HEK293 (cell line): ENCODE data around the gene LAMB2.

Source experiments
- EGR2 ChIP-seq: fragments of 450-650 bp; formaldehyde crosslinking; IDR thresholded peaks from 2 replicates; pipeline ENCODE4 v1.5.1; 2016; ENCODE audit warnings: low read depth, missing biosample characterization, missing genetic modification characterization
- GLIS1 ChIP-seq: fragments of 450-650 bp; formaldehyde crosslinking; IDR thresholded peaks from 2 replicates; pipeline ENCODE4 v1.5.1; 2016; ENCODE audit warnings: missing biosample characterization, missing genetic modification characterization
- PATZ1 ChIP-seq: fragments of 450-650 bp; formaldehyde crosslinking; IDR thresholded peaks from 2 replicates; pipeline ENCODE4 v1.5.1; 2016; ENCODE audit warnings: missing biosample characterization, missing genetic modification characterization
- PRDM10 ChIP-seq: fragments of 450-650 bp; formaldehyde crosslinking; IDR thresholded peaks from 2 replicates; pipeline ENCODE4 v1.5.1; 2016; ENCODE audit warnings: missing biosample characterization, missing genetic modification characterization
- SALL2 ChIP-seq: fragments of 450-650 bp; formaldehyde crosslinking; IDR thresholded peaks from 2 replicates; pipeline ENCODE4 v1.5.0; 2017; ENCODE audit warnings: missing biosample characterization, mild to moderate bottlenecking, missing genetic modification characterization, borderline replicate concordance
- SP2 ChIP-seq: fragments of 450-650 bp; formaldehyde crosslinking; IDR thresholded peaks from 2 replicates; pipeline ENCODE4 v1.5.1; 2016; ENCODE audit warnings: missing biosample characterization, missing genetic modification characterization
- ZBTB21 ChIP-seq: fragments of 450-650 bp; formaldehyde crosslinking; IDR thresholded peaks from 2 replicates; pipeline ENCODE4 v1.5.1; 2017; ENCODE audit warnings: missing biosample characterization, missing genetic modification characterization
- ZNF155 ChIP-seq: fragments of 450-650 bp; formaldehyde crosslinking; IDR thresholded peaks from 2 replicates; pipeline ENCODE4 v1.5.1; 2016; ENCODE audit warnings: missing biosample characterization, missing genetic modification characterization
- ZNF184 ChIP-seq: fragments of 450-650 bp; IDR thresholded peaks from 2 replicates; pipeline ENCODE4 v1.5.1; 2018; ENCODE audit warnings: missing biosample characterization, mild to moderate bottlenecking, missing genetic modification characterization
- ZNF221 ChIP-seq: fragments of 450-650 bp; formaldehyde crosslinking; IDR thresholded peaks from 2 replicates; pipeline ENCODE4 v1.5.1; 2017; ENCODE audit warnings: missing biosample characterization, missing genetic modification characterization, borderline replicate concordance
- ZNF223 ChIP-seq: fragments of 450-650 bp; formaldehyde crosslinking; IDR thresholded peaks from 2 replicates; pipeline ENCODE4 v1.5.1; 2016; ENCODE audit warnings: missing biosample characterization, missing genetic modification characterization
- ZNF23 ChIP-seq: fragments of 450-650 bp; formaldehyde crosslinking; IDR thresholded peaks from 2 replicates; pipeline ENCODE4 v1.5.1; 2016; ENCODE audit warnings: missing biosample characterization, missing genetic modification characterization, borderline replicate concordance
- ZNF280D ChIP-seq: fragments of 450-650 bp; formaldehyde crosslinking; IDR thresholded peaks from 2 replicates; pipeline ENCODE4 v1.5.1; 2016; ENCODE audit warnings: missing biosample characterization, missing genetic modification characterization
- ZNF292 ChIP-seq: fragments of 450-650 bp; formaldehyde crosslinking; IDR thresholded peaks from 2 replicates; pipeline ENCODE4 v1.5.1; 2016; ENCODE audit warnings: low read depth, missing biosample characterization, missing genetic modification characterization, borderline replicate concordance
- ZNF560 ChIP-seq: fragments of 450-650 bp; formaldehyde crosslinking; IDR thresholded peaks from 2 replicates; pipeline ENCODE4 v1.5.1; 2017; ENCODE audit warnings: missing biosample characterization, missing genetic modification characterization, borderline replicate concordance
- ZNF654 ChIP-seq: fragments of 450-650 bp; formaldehyde crosslinking; IDR thresholded peaks from 2 replicates; pipeline ENCODE4 v1.5.1; 2016; ENCODE audit warnings: low read depth, missing biosample characterization, missing genetic modification characterization
- ZNF677 ChIP-seq: fragments of 450-650 bp; IDR thresholded peaks from 2 replicates; pipeline ENCODE4 v1.5.0; 2018; ENCODE audit warnings: missing biosample characterization, mild to moderate bottlenecking, missing genetic modification characterization, moderate library complexity
- ZNF777 ChIP-seq: fragments of 450-650 bp; formaldehyde crosslinking; IDR thresholded peaks from 2 replicates; pipeline ENCODE4 v1.5.1; 2017; ENCODE audit warnings: missing biosample characterization, missing genetic modification characterization, borderline replicate concordance
- TF ChIP-seq, protein P1 (sequence below): fragments of 450-650 bp; formaldehyde crosslinking; IDR thresholded peaks from 2 replicates; pipeline ENCODE4 v1.5.1; 2017; ENCODE audit warnings: missing biosample characterization, missing genetic modification characterization
- TF ChIP-seq, protein P2 (sequence below): IDR thresholded peaks from 2 replicates; pipeline ENCODE4 v1.6.1; 2011; ENCODE audit warnings: mild to moderate bottlenecking, low read depth, low read length, borderline replicate concordance
- TF ChIP-seq, protein P3 (sequence below): fragments of 450-650 bp; IDR thresholded peaks from 2 replicates; pipeline ENCODE4 v1.5.1; 2018; ENCODE audit warnings: missing biosample characterization, missing genetic modification characterization
- TF ChIP-seq, protein P4 (sequence below): fragments of 450-650 bp; formaldehyde crosslinking; conservative IDR thresholded peaks from 2 replicates; pipeline ENCODE4 v1.5.1; 2016; ENCODE audit warnings: low read depth, missing biosample characterization, missing genetic modification characterization

Gene LAMB2

GRCh38 chr3:49133226-49133951, 539 bp upstream of the LAMB2 start (continued):
- no peak for TF ChIP-seq ZNF654 (tag by site-specific recombination)
- TF ChIP-seq ZNF280D: no peak
- no peak for TF ChIP-seq ZNF23 (tag by site-specific recombination)
- no peak for TF ChIP-seq ZNF677 (tag by site-specific recombination)
- TF ChIP-seq, protein P1, sequence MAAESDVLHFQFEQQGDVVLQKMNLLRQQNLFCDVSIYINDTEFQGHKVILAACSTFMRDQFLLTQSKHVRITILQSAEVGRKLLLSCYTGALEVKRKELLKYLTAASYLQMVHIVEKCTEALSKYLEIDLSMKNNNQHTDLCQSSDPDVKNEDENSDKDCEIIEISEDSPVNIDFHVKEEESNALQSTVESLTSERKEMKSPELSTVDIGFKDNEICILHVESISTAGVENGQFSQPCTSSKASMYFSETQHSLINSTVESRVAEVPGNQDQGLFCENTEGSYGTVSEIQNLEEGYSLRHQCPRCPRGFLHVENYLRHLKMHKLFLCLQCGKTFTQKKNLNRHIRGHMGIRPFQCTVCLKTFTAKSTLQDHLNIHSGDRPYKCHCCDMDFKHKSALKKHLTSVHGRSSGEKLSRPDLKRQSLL (tag by site-specific recombination): no peak
- no peak for TF ChIP-seq ZNF292 (tag by site-specific recombination)
- peak; percentile 45 for TF ChIP-seq SP2
- TF ChIP-seq EGR2 (tag by site-specific recombination): peak; percentile 77; the same call in 1 of the 2 replicates
- TF ChIP-seq, protein P2, sequence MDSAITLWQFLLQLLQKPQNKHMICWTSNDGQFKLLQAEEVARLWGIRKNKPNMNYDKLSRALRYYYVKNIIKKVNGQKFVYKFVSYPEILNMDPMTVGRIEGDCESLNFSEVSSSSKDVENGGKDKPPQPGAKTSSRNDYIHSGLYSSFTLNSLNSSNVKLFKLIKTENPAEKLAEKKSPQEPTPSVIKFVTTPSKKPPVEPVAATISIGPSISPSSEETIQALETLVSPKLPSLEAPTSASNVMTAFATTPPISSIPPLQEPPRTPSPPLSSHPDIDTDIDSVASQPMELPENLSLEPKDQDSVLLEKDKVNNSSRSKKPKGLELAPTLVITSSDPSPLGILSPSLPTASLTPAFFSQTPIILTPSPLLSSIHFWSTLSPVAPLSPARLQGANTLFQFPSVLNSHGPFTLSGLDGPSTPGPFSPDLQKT: no peak
- 0 out of 2 replicates have a peak, but pooled peaks have one; percentile 14 for TF ChIP-seq ZNF777 (tag by site-specific recombination)
- no peak for TF ChIP-seq ZNF223 (tag by site-specific recombination)
- TF ChIP-seq ZNF221 (tag by site-specific recombination): no peak
- TF ChIP-seq ZNF184 (tag by site-specific recombination): no peak
- TF ChIP-seq GLIS1 (tag by site-specific recombination): peak; percentile 78
- no peak for TF ChIP-seq SALL2 (tag by site-specific recombination)
- TF ChIP-seq ZBTB21 (tag by site-specific recombination): no peak
- no peak for TF ChIP-seq ZNF560 (tag by site-specific recombination)
- TF ChIP-seq, protein P3, sequence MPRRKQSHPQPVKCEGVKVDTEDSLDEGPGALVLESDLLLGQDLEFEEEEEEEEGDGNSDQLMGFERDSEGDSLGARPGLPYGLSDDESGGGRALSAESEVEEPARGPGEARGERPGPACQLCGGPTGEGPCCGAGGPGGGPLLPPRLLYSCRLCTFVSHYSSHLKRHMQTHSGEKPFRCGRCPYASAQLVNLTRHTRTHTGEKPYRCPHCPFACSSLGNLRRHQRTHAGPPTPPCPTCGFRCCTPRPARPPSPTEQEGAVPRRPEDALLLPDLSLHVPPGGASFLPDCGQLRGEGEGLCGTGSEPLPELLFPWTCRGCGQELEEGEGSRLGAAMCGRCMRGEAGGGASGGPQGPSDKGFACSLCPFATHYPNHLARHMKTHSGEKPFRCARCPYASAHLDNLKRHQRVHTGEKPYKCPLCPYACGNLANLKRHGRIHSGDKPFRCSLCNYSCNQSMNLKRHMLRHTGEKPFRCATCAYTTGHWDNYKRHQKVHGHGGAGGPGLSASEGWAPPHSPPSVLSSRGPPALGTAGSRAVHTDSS (tag by site-specific recombination): no peak
- peak; percentile 77 for TF ChIP-seq PRDM10 (tag by site-specific recombination)
- peak; percentile 89 for TF ChIP-seq PATZ1 (tag by site-specific recombination)
- TF ChIP-seq, protein P4, sequence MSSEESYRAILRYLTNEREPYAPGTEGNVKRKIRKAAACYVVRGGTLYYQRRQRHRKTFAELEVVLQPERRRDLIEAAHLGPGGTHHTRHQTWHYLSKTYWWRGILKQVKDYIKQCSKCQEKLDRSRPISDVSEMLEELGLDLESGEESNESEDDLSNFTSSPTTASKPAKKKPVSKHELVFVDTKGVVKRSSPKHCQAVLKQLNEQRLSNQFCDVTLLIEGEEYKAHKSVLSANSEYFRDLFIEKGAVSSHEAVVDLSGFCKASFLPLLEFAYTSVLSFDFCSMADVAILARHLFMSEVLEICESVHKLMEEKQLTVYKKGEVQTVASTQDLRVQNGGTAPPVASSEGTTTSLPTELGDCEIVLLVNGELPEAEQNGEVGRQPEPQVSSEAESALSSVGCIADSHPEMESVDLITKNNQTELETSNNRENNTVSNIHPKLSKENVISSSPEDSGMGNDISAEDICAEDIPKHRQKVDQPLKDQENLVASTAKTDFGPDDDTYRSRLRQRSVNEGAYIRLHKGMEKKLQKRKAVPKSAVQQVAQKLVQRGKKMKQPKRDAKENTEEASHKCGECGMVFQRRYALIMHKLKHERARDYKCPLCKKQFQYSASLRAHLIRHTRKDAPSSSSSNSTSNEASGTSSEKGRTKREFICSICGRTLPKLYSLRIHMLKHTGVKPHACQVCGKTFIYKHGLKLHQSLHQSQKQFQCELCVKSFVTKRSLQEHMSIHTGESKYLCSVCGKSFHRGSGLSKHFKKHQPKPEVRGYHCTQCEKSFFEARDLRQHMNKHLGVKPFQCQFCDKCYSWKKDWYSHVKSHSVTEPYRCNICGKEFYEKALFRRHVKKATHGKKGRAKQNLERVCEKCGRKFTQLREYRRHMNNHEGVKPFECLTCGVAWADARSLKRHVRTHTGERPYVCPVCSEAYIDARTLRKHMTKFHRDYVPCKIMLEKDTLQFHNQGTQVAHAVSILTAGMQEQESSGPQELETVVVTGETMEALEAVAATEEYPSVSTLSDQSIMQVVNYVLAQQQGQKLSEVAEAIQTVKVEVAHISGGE (tag by site-specific recombination): peak; percentile 39; the same call in 1 of the 2 replicates
- no peak for TF ChIP-seq ZNF155 (tag by site-specific recombination)
